Femur (tissue), 1 donor: Measurements from ENCODE around the gene FCRL4.

Source experiments
- DNase-seq: peaks from one replicate; pipeline ENCODE4 v3.0.0-alpha.2; 2017

FCRL4 gene

GRCh38 chr1:157597959-157598667, at the start of gene FCRL4:
FCRL4 (minus strand) TSS chr1:157598085; CDS start chr1:157597944, 141 bp downstream.
- DNase-seq: no peak

GRCh38 chr1:157646144-157646543, 48.3 kb upstream of the FCRL4 start:
- no peak for DNase-seq

- DNase-seq: no peak
Measured at GRCh38 chr1:157641177-157641576, 43.3 kb upstream of the FCRL4 start.

- DNase-seq: no peak
Measured at GRCh38 chr1:157639800-157640199, 41.9 kb upstream of the FCRL4 start.

- no peak for DNase-seq
Measured at GRCh38 chr1:157628773-157629172, 30.9 kb upstream of the FCRL4 start.

- DNase-seq: no peak
Measured at GRCh38 chr1:157626099-157626498, 28.2 kb upstream of the FCRL4 start.

- DNase-seq: no peak
Measured at GRCh38 chr1:157624471-157624870, 26.6 kb upstream of the FCRL4 start.

- DNase-seq: no peak
Measured at GRCh38 chr1:157622471-157622870, 24.6 kb upstream of the FCRL4 start.

- no peak for DNase-seq
Measured at GRCh38 chr1:157618190-157618589, 20.3 kb upstream of the FCRL4 start.

- no peak for DNase-seq
Measured at GRCh38 chr1:157600236-157600635, 2.4 kb upstream of the FCRL4 start.

GRCh38 chr1:157596384-157596783, 1.5 kb downstream of the FCRL4 start:
- DNase-seq: no peak

- DNase-seq: no peak
Measured at GRCh38 chr1:157595356-157595755, 2.5 kb downstream of the FCRL4 start.

- no peak for DNase-seq
Measured at GRCh38 chr1:157585984-157586383, 11.9 kb downstream of the FCRL4 start.

- no peak for DNase-seq
Measured at GRCh38 chr1:157584503-157584902, 13.4 kb downstream of the FCRL4 start.

- no peak for DNase-seq
Measured at GRCh38 chr1:157580828-157581210, 17.1 kb downstream of the FCRL4 start.

GRCh38 chr1:157580179-157580827, 17.6 kb downstream of the FCRL4 start:
- no peak for DNase-seq

GRCh38 chr1:157577420-157577819, 20.5 kb downstream of the FCRL4 start:
- DNase-seq: no peak

GRCh38 chr1:157575744-157576143, 22.1 kb downstream of the FCRL4 start:
- DNase-seq: no peak

- no peak for DNase-seq
Measured at GRCh38 chr1:157574836-157575235, 23.0 kb downstream of the FCRL4 start.

- no peak for DNase-seq
Measured at GRCh38 chr1:157566484-157567300, 31.2 kb downstream of the FCRL4 start.

GRCh38 chr1:157562515-157562914, 35.4 kb downstream of the FCRL4 start:
- no peak for DNase-seq

GRCh38 chr1:157558119-157558518, 39.8 kb downstream of the FCRL4 start:
- no peak for DNase-seq
